ENCODE data around the gene ROS1. TPM values are rescaled to one million over a fixed set of nuclear protein-coding genes. Genes with fewer than 3 reads are reported as not detected.

ROS1 gene
- total RNA-seq = not detected in 2 replicates
- polyA plus RNA-seq = not detected in 2 replicates
- polyA plus RNA-seq (2011; cell fraction: cytosol; rRNA removed) = not detected in 2 replicates
- not detected in 2 replicates for polyA plus RNA-seq (2011; cell fraction: nucleus; rRNA removed)
- not detected in 2 replicates for polyA plus RNA-seq (2012)
- not detected in 2 replicates for polyA minus RNA-seq
- polyA minus RNA-seq (2011; cell fraction: cytosol; rRNA and poly(A)+ RNA removed) = not detected
- polyA minus RNA-seq (2011; cell fraction: nucleus; rRNA and poly(A)+ RNA removed) = not detected in 2 replicates
- not detected for Bru-seq, nascent RNA
- not detected for BruChase-seq, experiment 1, labeled RNA remaining after a 6-hour chase
- BruChase-seq, experiment 2, labeled RNA remaining after a 2-hour chase = not detected
- long read RNA-seq = 0 reads

DNA sequence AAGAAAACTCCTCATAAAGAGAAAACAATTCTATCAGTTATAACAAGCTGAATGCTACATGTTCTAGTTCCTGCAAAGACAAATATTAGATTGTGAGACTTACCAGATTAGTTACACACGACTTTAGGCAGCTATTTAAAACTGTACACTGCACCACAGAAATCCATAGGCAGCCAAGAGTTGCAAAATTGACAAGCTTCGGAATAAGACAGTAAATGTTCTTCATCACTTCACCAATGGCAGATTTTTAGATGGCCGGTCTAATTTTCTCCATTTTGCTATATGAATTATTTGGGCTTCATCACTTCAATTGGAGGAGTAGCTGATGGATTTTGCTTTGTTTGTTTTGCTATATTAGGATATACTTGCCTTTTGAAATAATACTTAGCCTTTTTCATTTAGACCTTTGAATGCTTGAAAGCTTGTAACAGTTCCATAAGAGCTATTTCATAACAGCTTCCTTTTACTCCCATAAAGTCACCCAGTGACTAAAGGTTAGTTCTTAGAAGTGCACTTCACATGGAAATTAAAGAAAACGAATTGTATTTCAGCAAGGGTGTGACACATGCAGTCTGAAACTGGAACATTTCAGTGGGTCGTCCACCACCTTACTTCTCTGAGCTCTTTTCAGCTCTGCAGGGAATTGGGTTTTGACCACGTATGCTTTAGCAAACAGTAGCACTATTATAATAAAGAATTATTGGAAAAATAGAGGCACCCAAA, at the start of gene ROS1:
TSS of gene ROS1 (minus strand) at position 512 of the 723 bp plus-strand sequence. CDS start at position 226, 286 bp downstream.
- Histone ChIP-seq H3K4me2 (ENCODE audit: insufficient read depth, low read length) (no peak within 1 kb of the TSS), H3K4me3 (replicated peaks in 1 of 3; ENCODE audit: insufficient read depth in 1 of 3, low read depth in 1 of 3, low read length in 3 of 3) (no peak within 1 kb of the TSS), H3K9ac (replicated peaks; ENCODE audit: extremely low read depth, insufficient read depth, low read length) (no peak within 1 kb of the TSS), H2AFZ (ENCODE audit: low read depth, low read length) (no peak within 1 kb of the TSS), H4K20me1 (replicated peaks; ENCODE audit: control insufficient read depth, extremely low read depth, insufficient read depth, low read length) (no peaks in the 10 kb centered on the region), H3K4me1 (ENCODE audit: control insufficient read depth, extremely low read depth, insufficient read depth, low read length) (no peaks in the 10 kb centered on the region), H3K9me1 (replicated peaks; ENCODE audit: control insufficient read depth, extremely low read depth, insufficient read depth, low read length) (no peaks in the 10 kb centered on the region), H3K27me3 (ENCODE audit: control insufficient read depth in 2 of 2, insufficient read depth in 2 of 2, low read length in 2 of 2) (peaks cover 0 to 14% of the 10 kb centered on the region in 2 experiments), H3K36me3 (ENCODE audit: control insufficient read depth in 2 of 2, extremely low read depth in 1 of 2, insufficient read depth in 2 of 2, low read length in 2 of 2) (no peaks in the 10 kb centered on the region), H3K79me2 (ENCODE audit: control insufficient read depth, insufficient read depth, low read length) (no peaks in the 10 kb centered on the region), H3K27ac (ENCODE audit: insufficient read depth, low read depth, low read length) (no peak within 1 kb of the TSS), H3K9me3 (replicated peaks; ENCODE audit: control insufficient read depth, insufficient read depth, low read length) (no peaks in the 10 kb centered on the region)
- CTCF ChIA-PET = interaction anchor here (0.8 to 1.7 kb wide), 5 partner anchors 15 to 199 kb away, joined by 3 to 7 read pairs (median 3); no protein-coding TSS in a partner anchor
- POLR2A ChIA-PET = no interaction called here
- DNase-seq (ENCODE audit: low read depth, low spot score) (no peak), FAIRE-seq (no peak)
- intact Hi-C loops (cut with micrococcal nuclease) = no loop called here
- no TSS peak for BruUV-seq (replicated peaks)
- TF ChIP-seq FOS (IDR thresholded peaks at IDR 0.05; ENCODE audit: borderline replicate concordance, insufficient read depth, low read length) = no peak
- no peak for TF ChIP-seq JUN (IDR thresholded peaks at IDR 0.05; ENCODE audit: borderline replicate concordance, insufficient read depth, insufficient read length, low read depth)
- TF ChIP-seq MYC (IDR thresholded peaks at IDR 0.05; ENCODE audit: low read depth, low read length) = no peak
- TF ChIP-seq, protein P1, sequence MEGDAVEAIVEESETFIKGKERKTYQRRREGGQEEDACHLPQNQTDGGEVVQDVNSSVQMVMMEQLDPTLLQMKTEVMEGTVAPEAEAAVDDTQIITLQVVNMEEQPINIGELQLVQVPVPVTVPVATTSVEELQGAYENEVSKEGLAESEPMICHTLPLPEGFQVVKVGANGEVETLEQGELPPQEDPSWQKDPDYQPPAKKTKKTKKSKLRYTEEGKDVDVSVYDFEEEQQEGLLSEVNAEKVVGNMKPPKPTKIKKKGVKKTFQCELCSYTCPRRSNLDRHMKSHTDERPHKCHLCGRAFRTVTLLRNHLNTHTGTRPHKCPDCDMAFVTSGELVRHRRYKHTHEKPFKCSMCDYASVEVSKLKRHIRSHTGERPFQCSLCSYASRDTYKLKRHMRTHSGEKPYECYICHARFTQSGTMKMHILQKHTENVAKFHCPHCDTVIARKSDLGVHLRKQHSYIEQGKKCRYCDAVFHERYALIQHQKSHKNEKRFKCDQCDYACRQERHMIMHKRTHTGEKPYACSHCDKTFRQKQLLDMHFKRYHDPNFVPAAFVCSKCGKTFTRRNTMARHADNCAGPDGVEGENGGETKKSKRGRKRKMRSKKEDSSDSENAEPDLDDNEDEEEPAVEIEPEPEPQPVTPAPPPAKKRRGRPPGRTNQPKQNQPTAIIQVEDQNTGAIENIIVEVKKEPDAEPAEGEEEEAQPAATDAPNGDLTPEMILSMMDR (IDR thresholded peaks at IDR 0.05; ENCODE audit: extremely low read depth in 1 of 2, insufficient read depth in 1 of 2, low read depth in 1 of 2, low read length in 2 of 2) = no peak
- TF ChIP-seq, protein P2, sequence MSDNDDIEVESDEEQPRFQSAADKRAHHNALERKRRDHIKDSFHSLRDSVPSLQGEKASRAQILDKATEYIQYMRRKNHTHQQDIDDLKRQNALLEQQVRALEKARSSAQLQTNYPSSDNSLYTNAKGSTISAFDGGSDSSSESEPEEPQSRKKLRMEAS (IDR thresholded peaks at IDR 0.05; ENCODE audit: insufficient read depth, insufficient read length) = no peak
- no peak for TF ChIP-seq POLR2AphosphoS5 (IDR thresholded peaks at IDR 0.05; ENCODE audit: insufficient read depth, low read depth, low read length)
- no peak for TF ChIP-seq EZH2 (IDR thresholded peaks at IDR 0.05; ENCODE audit: borderline replicate concordance, low read depth, low read length, severe bottlenecking)
- no peak for TF ChIP-seq GATA2 (IDR thresholded peaks at IDR 0.05; ENCODE audit: insufficient read depth, insufficient read length, low read depth, low read length)
- TF ChIP-seq POLR2A (IDR thresholded peaks at IDR 0.05; ENCODE audit: low read depth, low read length) = no peak
- dilution Hi-C loops (cut with MboI; ENCODE audit: extremely low pct_ligation_motif_present, low sequenced_read_pairs) = no loop called here
